Activated CD4-positive, CD25-positive, alpha-beta regulatory T cell treated with anti-CD3 and anti-CD28 coated beads, Interleukin-2, amount 50 U/mL, for 16 hours (primary cell): ENCODE results near the gene MAMDC2.

Source experiments
- DNase-seq: peaks from one replicate; pipeline ENCODE4 v3.0.0-alpha.2; 2020; ENCODE audit warnings: low read depth, low spot score

MAMDC2 gene

DNA sequence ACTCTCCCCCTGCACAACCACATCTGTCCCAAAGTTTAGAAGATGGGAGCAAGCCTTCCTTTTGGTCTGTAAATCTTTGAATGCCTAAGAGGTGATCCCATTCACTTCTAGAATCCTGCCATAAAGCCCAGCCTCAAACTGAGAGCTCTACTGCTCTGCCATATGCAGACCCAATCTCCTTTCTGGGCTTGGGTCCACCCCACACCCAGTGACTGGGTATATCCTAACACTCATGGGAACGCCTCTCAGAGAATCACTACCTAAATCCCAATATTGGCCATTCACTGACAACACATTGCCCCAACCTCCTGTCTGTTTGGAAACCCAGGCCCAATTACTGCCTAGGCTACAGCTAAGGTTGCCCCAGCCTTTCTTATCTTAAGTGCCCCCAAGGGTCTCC, 90.7 kb downstream of the MAMDC2 start:
- no peak for DNase-seq

DNA sequence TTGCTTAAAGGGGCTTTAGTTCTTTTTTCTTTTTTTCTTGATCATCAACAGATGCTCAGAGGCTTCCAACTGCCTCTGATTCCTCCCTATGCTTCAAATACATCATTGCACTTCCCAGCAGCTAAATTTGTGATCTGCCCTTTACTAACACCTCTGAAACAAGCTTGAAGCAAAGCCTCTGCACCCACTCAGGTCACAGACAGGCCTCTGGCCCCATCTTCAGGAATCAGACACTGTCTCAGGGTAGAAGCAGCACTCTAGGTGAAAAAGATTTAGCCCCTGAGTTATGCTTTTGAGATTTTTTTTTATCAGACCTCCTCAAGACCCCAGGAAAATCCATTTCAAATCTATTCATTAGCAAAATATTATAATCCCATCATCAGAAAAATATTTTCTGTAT, 91.5 kb downstream of the MAMDC2 start:
- DNase-seq: no peak

DNA sequence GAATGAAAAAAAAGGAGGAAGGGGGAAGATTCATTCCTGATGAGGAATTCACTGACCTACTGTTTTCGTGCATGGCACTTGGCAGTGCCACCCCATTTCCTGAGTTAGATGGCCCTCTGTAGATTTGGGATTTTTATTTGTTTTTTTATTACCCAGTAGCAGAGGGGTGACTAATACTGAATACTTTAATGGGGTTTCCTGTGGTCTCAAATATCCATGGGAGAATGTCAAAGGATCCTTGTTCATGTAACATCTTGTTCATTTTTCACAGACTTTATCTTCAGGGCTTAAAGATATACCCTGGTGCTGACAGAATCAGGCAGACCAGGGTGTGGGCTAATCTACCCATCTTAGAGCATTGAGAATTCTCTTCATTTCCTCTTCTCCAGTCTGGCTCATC, 93.0 kb downstream of the MAMDC2 start:
- no peak for DNase-seq

DNA sequence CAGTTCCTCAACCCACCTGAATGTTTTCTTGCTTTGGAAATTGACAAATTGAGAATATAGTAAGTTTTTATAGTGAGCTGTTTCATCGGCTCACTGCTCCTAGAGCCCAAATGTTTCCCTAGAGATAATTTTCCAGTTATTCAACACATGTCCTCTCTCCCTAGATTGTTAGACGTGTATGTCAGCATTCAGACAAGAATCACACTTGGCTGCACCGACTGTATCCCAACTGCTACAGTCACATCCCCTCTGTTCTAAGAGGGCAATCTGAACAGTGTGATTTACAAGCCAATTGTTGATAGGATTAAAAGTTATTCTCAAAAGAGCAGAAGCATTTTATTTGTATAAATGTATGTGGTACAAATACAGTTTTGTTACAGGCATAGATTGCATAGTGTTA, 93.9 kb downstream of the MAMDC2 start:
- no peak for DNase-seq

DNA sequence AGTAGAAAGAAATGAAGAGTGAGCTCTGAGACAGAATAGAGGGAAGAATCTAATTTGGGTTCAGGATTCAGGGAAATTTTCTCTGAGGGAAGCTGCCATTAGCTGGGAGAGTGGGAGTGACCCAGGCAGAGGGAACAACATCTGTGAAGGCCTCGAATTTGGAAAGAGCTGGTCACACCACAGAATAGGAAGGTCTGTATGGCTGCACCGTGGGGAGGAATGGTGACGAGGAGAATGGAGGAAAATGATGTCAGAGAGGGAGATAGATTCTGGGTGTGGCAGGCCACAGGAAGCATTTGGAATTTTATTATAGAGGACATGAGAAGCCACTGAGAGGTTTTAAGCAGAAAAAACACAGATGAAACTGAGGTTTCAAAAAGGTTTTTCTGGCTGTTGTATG, 98.5 kb downstream of the MAMDC2 start:
- DNase-seq: no peak

DNA sequence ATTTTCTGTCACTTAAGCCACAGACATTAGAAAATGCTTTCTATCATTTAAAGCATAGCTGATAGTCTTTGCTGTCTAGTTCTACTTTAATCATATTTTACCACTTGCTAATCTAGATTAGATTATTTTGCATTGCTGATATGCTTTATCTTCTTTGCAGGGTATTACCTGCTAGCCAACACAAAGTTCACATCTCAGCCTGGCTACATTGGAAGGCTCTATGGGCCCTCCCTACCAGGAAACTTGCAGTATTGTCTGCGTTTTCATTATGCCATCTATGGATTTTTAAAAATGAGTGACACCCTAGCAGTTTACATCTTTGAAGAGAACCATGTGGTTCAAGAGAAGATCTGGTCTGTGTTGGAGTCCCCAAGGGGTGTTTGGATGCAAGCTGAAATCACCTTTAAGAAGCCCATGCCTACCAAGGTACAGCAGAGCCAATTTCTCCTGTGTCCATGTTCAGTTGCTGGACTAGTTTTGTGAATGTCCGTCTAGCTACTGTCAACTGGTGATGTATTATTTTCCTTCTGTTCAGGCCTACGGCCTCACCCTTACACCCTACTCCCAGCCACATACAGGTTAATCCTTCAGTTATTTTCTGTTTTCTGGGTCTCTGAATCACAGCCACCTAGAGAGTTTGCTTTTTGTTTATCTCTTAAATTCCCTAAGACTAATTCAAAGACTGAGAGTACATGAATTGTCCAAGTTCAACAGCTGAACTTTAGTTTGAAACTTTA, 99.9 kb downstream of the MAMDC2 start:
- no peak for DNase-seq

DNA sequence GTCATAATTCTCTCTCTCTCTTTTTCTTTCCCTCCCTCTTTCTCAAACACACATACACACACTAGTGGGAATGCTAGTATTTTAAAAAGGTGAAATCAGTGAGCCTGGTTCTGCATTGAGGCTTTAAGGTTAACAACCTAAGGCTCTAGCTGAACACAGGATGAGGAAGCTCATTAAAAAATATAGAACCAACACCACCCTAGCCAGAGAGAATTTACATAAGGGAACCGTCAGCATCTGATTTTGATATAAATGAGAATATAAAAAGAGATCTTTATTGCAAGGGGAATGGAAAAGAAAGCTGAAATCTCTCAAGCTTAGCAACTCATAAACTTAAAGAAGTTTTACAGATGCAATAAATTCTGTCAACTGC, 100.5 kb downstream of the MAMDC2 start:
- DNase-seq: no peak

DNA sequence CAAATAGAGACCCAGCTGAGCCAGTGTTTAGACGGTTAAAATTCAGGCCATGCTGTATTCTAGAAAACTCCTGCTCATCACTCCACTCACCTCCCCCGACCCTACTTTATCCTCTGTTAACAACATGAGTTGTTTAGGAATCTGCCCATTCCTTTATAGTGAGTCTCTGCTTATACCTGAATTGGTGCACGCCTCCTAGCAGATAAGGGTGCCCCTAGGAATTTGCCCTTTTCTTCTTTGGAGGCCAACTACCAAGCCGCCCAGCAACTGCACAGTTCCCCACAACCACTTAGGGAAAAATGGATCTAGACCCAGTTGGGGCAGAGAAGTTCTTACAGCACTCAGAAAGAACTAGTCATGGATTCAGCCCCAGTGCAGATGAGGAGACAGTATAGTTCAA, 102.3 kb downstream of the MAMDC2 start:
- DNase-seq: no peak

DNA sequence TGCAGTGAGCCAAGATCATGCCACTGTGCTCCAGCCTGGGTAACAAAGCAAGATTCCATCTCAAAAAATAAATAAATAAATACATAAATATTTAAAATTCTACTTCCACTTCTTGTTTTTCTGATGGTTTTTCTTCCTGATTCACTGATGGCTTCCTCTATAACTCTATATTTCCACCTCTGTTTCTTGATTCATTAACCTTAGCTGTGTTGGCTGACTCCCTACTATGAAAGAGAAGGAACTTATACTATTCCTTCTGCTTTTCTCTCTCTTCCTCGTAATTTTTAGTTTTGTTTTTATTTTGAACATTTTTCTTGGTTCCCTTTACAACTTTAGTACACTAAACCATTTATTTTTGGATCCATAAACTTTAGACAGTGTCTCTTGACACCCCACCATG, 103.5 kb downstream of the MAMDC2 start:
- no peak for DNase-seq

DNA sequence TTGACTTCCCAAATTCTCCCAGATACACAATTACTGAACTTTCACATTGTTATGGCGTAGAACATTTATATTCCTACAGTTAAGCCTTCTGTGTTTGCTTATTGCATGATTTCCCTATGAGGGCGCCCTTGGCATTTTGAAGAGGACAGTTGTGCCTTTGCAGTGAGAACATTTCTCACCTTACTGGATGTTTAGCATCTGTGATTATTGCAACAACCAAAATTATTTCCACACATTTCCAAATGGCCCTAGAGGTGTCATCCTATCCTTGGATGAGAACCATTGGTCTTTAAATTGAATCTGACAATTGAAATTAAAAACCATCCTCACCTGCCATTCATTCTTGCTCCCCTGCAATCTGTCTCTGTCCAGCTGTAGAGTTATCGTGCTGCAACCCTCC, 104.0 kb downstream of the MAMDC2 start:
- no peak for DNase-seq

DNA sequence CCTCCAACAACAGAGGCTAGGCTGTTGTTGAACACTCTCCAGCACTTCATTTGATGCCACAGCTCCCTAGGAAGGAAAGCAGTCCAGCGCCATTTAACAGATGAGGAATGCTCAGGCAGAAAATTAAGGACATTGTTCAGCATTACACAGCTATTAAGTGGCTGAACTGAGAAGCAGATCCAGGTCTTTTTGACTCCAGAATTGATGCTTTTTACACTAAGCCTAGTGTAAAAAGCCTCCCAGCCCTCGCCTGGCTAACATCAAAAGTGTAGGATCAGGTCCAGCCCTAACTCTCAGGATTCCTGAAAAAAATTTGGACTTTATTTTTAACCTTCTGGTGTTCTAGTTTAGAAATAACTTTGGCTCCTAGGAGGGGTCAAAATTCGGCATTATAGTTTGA, 108.7 kb downstream of the MAMDC2 start:
- no peak for DNase-seq

DNA sequence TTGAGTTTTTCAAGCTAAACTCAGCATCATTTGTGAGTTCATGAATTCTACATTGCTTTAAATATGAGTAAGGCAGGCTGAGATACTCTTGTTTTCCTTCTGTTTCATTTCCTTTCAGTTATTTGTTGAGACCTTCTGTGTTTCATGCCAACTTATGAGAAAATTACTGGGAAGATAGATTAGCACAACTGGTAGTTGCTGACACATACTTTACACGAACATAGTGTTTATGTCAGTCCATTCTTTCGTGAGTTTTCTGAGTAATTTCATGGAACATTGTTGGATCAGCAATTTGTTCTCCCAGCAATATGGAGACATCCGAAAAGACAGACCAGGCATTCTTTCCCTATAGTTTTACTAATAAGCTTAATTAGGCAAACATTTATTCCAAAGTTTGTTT, 113.1 kb downstream of the MAMDC2 start:
- no peak for DNase-seq

DNA sequence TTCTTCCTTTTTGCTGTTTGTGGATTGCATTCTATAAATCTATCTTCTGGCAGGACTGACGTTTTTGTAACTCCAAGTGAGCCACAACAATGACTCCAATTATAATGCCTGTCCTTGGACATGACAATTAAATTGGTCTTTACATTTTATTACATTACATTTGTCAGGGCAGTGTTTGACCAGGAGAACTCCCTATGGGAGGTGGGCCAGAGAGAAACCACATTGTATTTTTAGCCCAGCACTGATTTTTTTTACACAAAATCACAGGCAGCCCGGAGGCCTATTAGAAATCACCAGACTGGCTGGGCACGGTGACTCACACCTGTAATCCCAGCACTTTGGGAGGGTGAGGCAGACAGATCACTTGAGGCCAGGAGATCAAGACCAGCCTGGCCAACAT, 116.0 kb downstream of the MAMDC2 start:
- DNase-seq: no peak

DNA sequence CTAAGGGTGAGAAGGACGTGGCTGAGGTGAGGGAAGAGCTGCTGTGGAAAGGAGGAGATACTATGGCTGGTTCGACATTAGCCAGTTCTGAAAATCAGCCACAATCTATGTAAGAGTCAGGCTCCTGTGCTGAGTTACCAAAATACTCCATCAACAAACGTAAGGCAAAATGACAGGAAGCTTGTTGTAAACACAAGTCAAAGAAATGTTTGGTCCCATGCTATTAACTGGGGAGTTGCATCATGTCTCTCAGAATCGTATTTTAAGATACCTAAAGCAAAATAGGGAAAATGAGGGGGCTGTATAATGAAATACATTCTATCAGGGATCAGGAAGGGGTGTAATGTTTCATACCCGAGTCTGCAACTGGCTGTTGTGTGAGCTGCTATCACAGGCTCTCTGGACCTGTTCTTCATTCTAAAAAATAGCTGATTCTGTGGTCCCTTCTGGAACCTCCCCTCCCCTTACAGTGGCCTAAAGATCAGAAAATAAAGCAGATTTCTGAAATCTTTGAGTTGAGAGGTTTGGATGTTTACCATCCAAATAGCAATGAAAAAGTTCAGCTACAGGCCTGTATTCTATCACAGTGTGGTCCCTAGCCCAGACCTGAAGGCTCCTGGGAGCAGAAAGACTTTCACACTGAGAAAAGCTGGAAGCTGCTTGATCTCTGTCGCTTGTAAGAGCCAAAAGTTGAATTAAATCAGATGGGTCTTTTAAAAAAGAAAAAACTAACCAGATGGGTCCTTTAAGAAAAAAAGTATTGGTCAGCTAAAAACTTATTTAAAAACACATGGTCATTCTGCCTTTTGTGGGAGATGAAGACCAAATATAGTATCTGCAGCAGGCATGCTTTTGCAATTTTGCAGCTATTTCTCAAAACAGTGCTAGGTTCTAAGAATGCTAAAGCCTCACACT, 117.3 kb downstream of the MAMDC2 start:
- no peak for DNase-seq

DNA sequence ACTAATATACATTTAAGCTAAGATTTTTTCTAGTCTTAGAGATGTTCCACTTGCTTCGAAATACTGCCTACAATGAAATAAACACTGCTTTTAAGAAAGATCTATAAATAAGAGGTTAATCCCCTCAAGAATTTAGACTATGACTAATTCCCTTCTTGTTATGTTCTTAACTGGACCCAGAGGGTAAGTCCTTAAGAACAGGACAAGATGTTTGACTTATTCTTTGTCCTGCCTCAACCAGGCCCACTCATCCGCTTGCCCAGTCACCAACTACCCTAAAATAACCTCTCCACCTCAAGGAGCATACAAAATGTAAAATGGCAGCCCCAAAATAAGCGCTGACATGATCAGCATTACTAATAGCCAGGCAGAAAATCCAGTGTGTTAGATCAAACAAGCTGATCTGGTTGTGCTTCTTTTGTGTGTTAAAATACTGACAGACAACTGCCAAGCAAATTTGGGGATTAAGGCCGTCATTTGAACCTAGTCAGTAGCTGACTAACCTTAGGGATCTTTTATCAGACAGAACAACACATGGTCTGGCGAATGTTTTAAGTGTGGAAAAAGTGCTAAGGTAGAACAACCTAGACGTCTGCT, 121.5 kb downstream of the MAMDC2 start:
- no peak for DNase-seq

DNA sequence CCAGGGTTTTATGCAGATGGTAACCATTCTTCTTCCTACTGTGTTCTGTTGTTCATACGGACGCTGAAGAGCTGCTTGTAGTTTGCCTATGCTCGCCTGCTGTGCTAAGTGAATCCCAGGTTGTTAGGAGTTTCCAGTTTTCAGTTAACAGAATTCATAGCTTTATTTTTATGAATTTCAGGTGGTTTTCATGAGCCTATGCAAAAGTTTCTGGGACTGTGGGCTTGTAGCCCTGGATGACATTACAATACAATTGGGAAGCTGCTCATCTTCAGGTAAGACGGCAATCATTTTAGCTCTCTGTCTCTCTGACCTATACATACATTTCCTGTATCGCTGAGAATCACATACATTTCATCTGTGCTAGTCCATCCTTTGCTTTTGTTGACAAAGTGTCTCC, 124.9 kb downstream of the MAMDC2 start:
- DNase-seq: no peak

DNA sequence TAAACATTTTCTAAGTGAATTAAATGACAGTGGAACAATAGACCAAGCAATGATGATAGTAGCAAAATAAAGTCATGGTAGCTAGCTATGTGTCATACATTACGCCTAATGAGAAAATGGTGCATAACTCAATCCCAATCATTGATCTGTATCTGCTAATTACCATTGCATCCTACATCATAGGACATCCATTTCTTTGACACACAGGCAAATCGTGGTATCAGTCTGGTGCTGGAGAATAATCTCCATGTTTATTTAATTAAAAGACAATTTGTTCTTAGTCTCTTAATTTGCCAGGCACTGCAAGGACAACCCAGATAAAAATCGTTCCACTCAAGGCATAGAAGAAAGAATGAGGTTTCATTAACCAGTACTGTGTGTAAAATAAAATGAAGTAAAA, 125.6 kb downstream of the MAMDC2 start:
- no peak for DNase-seq

DNA sequence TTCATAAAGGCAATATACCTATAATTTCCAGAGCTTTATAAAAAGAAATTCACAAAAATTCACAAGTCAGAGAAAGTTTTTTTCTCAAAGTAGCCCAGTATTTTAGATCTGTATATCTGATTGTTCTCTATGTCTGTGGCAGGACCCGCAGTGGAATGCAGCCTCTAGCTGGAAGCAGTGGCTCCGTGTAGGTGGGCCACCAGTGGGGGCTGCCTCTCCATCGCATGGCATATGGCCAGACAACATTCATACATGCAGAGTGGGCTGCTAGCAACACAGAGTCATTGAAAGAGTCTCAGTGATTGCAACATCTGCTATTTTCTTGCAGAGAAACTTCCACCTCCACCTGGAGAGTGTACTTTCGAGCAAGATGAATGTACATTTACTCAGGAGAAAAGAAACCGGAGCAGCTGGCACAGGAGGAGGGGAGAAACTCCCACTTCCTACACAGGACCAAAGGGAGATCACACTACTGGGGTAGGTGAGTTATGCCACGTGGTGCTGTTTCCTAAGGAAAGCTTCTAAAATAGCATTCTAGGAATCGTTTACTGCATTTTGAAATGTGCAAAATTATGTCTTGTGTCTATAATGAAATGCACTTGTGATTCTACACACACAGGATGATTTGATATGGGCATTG, 126.6 kb downstream of the MAMDC2 start:
- DNase-seq: no peak

DNA sequence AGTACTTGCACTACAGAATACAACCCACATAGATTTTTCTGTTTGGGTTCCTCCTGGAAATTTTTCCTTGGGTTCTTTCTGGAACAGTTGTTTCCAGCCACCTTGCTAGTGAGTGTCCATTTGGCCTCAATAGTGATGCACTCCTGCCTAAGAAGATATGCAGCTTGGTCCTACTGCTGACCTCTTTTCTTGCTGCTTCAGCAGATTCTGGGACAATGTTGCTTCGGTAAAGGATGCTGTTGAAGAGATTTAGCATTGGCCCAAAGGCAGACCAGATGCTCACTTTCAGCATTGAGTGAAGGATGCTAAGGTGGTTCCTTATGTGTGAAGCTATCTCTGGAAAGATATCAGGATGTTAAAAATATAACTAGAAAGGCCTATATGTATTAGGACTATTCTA, 128.9 kb downstream of the MAMDC2 start:
- DNase-seq: no peak

DNA sequence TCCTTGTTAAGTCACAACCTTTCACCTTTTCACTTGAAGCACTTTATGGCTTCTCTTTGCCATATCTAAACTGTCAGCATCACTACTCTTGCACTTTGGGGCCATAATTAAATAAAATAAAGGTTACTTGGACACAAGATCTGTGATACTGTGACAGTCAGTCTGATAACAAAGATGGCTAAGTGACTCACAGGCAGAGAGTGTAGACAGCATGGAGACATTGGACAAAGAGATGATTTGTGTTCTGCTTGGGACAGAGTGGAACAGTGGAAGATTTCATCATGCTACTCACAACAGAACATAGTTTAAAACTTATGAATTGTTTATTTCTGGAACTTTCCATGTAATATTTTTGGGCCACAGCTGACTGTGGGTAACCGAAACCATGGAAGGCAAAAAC, 133.5 kb downstream of the MAMDC2 start:
- DNase-seq: no peak

DNA sequence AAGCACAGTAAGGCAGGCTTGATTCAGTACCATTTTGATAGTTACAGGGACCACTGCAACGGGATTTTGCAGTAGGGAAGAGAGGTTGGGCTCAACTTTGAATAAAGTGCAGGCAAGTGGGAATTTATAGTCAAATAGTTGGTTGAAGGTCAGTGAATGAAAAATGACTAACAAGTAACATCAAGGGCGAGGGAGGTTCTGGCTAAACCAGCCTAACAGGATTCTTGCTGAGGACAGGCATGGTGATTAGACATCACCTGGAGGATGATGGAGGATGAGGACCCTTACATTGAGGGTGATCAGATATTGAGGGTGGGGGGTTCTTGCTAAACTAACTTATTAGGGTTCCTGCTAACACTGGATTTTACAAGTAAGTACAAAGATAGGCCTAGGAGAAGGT, 149.1 kb downstream of the MAMDC2 start:
- DNase-seq: no peak

DNA sequence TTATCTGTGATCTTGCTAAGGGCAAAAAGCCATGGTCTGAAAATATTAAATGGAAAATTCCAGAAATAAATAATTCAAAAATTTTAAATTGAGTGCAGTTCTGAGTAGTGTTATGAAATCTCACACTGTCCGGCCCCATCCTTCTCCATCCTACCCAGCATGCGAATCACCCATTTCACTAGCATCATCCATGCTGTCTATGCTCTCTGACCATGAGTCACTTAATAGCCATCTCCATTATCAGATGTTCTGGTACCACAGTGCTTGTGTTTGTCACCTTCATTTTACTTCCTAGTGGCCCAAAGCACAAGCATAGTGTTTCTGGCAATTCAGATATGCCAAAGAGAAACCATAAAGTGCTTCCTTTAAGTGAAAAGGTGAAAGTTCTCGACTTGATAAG, 151.8 kb downstream of the MAMDC2 start:
- no peak for DNase-seq
